HG03280 (cell line): Measurements from ENCODE around the gene ZNF83.
"Not testable (repeated sequence)": the region's sequence is repeated elsewhere in the genome, so short reads cannot be mapped to it uniquely, and the experiment has no call there.

ENCODE experiments used
- ATAC-seq: cut with Tn5 transposase; IDR thresholded peaks from one replicate; pipeline ENCODE4 v1.9.1; 2021; ENCODE audit warnings: mild to moderate bottlenecking, moderate library complexity; ENCODE audit not compliant: unreplicated experiment

The ZNF83 gene

GRCh38 chr19:52637718-52638585 lies at the start of gene ZNF83:
ZNF83 (minus strand) TSS chr19:52638355.
- peak; percentile 88 for ATAC-seq

- ATAC-seq: no peak
Measured at GRCh38 chr19:52687684-52688083, 49.5 kb upstream of the ZNF83 start.

GRCh38 chr19:52685811-52686210 lies 47.7 kb upstream of the ZNF83 start:
- no peak for ATAC-seq

DNA sequence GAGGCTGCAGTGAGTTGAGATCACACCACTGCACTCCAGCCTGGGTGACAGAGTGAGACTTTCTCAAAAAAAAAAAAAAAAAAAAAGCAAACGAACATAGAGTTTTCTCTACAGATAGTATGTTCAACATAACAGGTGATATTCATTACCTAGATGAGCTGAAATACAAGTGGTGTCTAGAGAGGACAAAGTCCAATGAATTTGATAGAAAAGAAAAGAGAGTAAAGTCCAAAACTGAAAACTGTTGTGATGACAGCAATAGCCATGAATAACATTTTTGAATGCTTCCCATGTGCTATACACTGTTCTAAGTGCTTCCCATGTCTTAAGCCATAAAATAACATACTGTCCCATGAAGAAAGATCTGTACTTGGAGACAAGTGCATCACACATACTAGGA lies 43.1 kb upstream of the ZNF83 start:
- not testable (repeated sequence) for ATAC-seq

GRCh38 chr19:52679598-52679997 lies 41.4 kb upstream of the ZNF83 start:
- no peak for ATAC-seq

GRCh38 chr19:52675239-52675638 lies 37.1 kb upstream of the ZNF83 start:
- ATAC-seq: not testable (repeated sequence)

- ATAC-seq: no peak
Measured at GRCh38 chr19:52673014-52673413, 34.9 kb upstream of the ZNF83 start.

DNA sequence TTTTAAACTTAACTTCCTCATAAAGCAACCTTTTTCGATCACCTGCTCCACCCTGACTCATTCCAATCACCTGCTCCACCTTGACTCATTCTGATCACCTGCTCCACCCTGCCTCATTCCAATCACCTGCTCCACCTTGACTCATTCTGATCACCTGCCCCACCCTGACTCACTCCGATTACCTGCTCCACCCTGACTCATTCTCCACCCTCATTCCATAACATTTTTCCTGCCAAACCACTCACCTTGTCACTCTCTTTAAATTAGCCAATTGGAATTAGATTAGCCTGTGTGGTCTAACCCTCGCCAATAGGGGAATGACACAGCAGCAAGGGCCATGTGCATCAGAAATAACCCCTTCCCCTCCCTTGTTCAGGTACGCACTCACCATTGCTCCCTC lies 31.9 kb upstream of the ZNF83 start:
- ATAC-seq: no peak

GRCh38 chr19:52669586-52669985 lies 31.4 kb upstream of the ZNF83 start:
- no peak for ATAC-seq

DNA sequence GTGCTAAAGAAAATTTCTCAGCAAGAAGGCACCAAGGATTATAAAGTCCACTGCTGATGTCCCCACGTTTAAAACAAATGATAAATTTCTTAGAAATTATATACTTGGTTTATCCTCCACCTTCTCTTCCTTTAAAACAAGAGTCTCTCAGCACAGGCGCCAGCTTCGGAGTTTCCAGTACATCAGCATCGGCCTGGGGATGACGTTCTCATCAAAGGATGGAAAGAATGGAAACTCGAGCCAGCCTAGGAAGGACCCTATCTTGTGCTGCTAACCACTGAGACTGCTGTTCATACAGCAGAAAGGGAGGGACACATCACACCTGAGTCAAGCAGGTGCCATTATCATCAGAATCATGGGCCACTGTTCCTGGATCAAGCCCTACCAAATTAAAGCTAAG lies 29.8 kb upstream of the ZNF83 start:
- ATAC-seq: no peak

GRCh38 chr19:52666506-52666905 lies 28.4 kb upstream of the ZNF83 start:
- ATAC-seq: no peak

DNA sequence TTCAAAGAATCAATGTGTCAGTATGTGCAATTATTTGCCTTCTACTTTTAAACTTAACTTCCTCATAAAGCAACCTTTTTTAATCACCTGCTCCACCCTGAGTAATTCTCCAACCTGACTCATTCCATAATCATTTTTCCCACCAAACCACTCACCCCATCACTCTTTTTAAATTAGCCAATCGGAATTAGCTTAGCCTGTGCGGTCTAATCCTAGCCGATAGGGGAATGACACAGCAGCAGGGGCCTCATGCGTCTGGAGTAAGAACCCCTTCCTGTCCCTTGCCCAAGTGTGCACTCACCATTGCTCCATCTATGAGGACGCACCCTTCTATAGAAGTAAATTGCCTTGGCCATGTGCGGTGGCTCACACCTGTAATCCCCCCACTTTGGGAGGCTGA lies 27.4 kb upstream of the ZNF83 start:
- no peak for ATAC-seq

GRCh38 chr19:52665027-52665426 lies 26.9 kb upstream of the ZNF83 start:
- ATAC-seq: no peak

- ATAC-seq: no peak
Measured at GRCh38 chr19:52664461-52664860, 26.3 kb upstream of the ZNF83 start.

DNA sequence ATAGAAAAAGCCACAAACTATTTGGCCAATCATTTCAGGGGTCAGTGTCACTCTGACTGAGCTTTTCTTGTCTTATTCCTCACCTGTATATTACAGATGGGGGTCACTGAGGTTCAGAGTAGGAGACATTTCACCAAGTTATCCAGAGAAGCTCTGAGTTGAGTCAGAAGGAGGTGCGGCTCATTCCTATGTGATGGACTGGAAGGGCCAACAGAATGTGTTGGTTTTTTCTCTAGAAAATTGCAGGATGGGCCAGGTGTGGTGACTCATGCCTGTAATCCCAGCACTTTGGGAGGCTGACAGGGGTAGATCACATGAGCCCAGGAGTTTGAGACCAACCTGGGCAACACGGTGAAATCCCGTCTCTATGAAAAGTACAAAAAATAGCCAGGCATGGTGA lies 24.5 kb upstream of the ZNF83 start:
- ATAC-seq: no peak

GRCh38 chr19:52660981-52661380 lies 22.8 kb upstream of the ZNF83 start:
- ATAC-seq: no peak

DNA sequence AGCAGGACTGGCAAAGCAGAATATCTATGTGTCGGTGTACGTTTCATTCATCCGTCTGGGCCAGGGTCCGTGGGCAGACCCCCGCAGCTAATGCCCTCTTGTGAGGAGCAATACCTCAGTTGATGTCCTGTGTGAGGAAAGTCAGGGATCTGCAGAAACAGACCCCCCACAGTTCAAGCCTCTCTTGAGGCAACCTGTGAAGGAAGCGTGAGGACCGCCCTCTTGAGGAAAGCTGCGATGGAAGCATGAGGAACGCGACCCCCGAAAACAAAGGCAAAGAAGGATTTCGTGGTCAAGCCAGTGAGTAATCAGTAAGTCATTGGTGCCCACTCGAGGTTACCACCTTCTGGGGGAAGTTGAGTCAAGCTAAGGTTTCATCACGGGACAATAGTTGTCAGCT lies 20.9 kb upstream of the ZNF83 start:
- no peak for ATAC-seq

DNA sequence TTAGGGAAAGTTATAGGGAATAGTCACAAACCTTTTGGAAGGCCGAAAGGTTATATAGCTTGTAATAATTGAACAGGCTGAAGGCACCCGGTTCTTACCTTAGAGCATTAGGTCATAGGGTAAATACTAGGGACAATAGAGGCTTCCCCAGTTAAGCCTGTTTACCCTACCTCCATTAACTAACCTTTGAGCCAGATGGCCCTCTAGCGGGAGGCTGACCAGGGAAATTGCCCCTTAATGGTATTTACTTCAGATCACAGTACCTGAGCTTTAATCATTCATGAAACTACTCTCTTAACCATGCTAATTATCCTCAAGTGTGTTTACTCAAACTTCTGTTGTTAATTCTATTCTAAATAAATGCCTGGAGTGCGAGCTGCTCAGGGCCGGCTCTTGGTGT lies 20.4 kb upstream of the ZNF83 start:
- ATAC-seq: no peak

- ATAC-seq: no peak
Measured at GRCh38 chr19:52653161-52653560, 15.0 kb upstream of the ZNF83 start.

DNA sequence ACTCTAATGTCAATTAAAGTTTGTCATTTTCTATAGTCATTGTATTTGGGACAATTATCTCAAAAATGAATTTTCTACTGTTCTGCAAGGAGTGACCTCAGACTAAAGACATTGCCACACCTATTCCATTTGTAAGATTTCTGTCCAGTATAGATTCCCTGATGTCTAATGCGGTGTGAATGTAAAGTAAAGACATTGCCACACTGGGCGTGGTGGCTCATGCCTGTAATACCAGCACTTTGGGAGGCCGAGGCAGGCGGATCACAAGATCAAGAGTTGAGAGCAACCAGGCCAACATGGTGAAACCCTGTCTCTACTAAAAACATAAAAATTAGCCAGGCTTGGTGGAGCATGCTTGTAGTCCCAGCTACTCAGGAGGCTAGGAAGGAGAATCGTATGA lies 13.8 kb upstream of the ZNF83 start:
- ATAC-seq: no peak

DNA sequence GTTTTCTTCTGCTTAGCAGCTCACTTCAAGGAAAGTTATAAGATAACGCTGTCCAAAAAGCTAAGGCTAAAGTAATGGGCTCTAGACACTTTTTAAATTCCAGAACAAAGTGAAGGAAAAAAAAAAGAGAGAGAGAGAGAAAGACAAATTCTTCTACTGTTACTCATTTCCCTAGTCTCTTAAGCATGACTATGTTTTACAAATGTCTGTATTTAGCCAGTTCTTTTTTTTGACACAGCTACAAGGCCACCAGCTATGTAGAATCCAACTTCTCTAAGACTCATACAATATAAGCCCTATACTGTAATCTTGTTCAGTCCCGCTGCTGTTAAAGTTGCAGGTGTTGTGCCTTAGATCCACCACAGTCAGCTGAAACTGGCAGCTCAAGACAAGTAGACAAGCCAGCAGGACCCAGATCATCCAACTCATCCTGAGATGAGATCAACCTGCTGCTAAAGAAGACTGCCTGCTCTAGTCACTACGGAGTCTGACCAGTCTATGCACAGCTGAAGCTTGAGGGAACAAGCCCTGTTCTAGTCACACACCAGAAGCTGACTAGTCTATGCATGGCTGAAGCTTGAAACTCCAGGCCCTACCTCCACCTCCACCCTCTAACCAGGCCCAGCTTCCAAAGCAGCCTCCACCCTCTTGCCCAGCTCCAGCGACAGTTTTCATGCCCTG lies 10.3 kb upstream of the ZNF83 start:
- no peak for ATAC-seq

- no peak for ATAC-seq
Measured at GRCh38 chr19:52646571-52647217, 8.5 kb upstream of the ZNF83 start.
